Motor neuron (in vitro differentiated cells): Measurements from ENCODE around the gene CD46. TPM values are rescaled to one million over a fixed set of nuclear protein-coding genes. Genes with fewer than 3 reads are reported as not detected.
"Not testable (repeated sequence)": the region's sequence is repeated elsewhere in the genome, so short reads cannot be mapped to it uniquely, and the experiment has no call there.

ENCODE experiments used
- ATAC-seq, 8 experiments: fragments of 200-7000 bp; cut with Tn5 transposase; replicated peaks in 6 of 8; 2 replicates each; pipeline ENCODE4 v1.8.0; 2021; ENCODE audit warnings: mild to moderate bottlenecking in 8 of 8, moderate library complexity in 8 of 8
- H3K27ac ChIP-seq, 2 donors: fragments of 250-450 bp; sonication (Bioruptor Pico); 2 replicates each; pipeline ENCODE4 v1.9.0; 2021; ENCODE audit warnings: antibody characterized with exemption in 2 of 2, mild to moderate bottlenecking in 2 of 2, moderate library complexity in 1 of 2
- H3K4me1 ChIP-seq, 2 donors: fragments of 250-450 bp; sonication (Bioruptor Pico); replicated peaks in 1 of 2; 2 replicates each; pipeline ENCODE4 v1.6.1; 2021; ENCODE audit warnings: antibody characterized with exemption in 2 of 2, mild to moderate bottlenecking in 2 of 2, moderate library complexity in 1 of 2
- H3K4me3 ChIP-seq, 5 donors: fragments of 250-450 bp; sonication (Bioruptor Pico); 2 replicates each; pipeline ENCODE4 v1.9.0; 2021; ENCODE audit warnings: antibody characterized with exemption in 5 of 5, mild to moderate bottlenecking in 5 of 5, moderate library complexity in 4 of 5
- WGBS, 10 experiments: fragments of 450-650 bp; shearing (Covaris generic); methylation state at CpG; one replicate each; pipeline ENCODE4 v1.0.0; 2022; 5-methylcytosine and 5-hydroxymethylcytosine counted together
- in situ Hi-C, 9 experiments: fragments of 400-800 bp; cut with MboI; loops; one replicate each; pipeline ENCODE4 v1.15.0; 2021; ENCODE audit warnings: low sequenced_read_pairs in 9 of 9, low pct_unique_long_range_greater_than_20kb in 2 of 9; ENCODE audit not compliant: unreplicated experiment in 9 of 9
- total RNA-seq, 8 experiments: library from RNA; unstranded; fragments of 300-600 nt; gene quantifications; 2 replicates each; pipeline versions ENCODE4 v1.2.3 to v1.2.4, GENCODE V29; 2022

CD46 gene
- total RNA-seq, 8 experiments from 2014 or later = 56.6 to 151 (median 82.4) TPM

- no peak for ATAC-seq
- Histone ChIP-seq H3K27ac (no peak overlapping the region), H3K4me1 (no peaks in the 10 kb centered on the region), H3K4me3 (no peak overlapping the region)
- in situ Hi-C loops = no loop called here
- 49 to 90% (median 85%) methylated on average over 2 to 3 of the region's 3 CpGs; no CpG with 5 or more reads in 2 of the 10 experiments for WGBS, 10 experiments
These were observed 8.9 kb upstream of the CD46 start for GRCh38 chr1:207742850-207743555.

GRCh38 chr1:207744000-207744534 lies 7.8 kb upstream of the CD46 start:
- no peak overlapping the region for H3K27ac ChIP-seq
- ATAC-seq = no peak
- WGBS, 10 experiments = 56 to 100% (median 90%) methylated on average over 1 to 4 of the region's 4 CpGs; no CpG with 5 or more reads in 2 of the 10 experiments
- no peak overlapping the region for H3K4me3 ChIP-seq
- in situ Hi-C loops = no loop called here
- no peaks in the 10 kb centered on the region for H3K4me1 ChIP-seq

GRCh38 chr1:207745285-207745684 lies 6.6 kb upstream of the CD46 start:
- Histone ChIP-seq H3K4me3 (no peak overlapping the region), H3K4me1 (peaks cover 0 to 4% of the 10 kb centered on the region in 2 donors), H3K27ac (no peak overlapping the region)
- 0 to 78% (median 42%) methylated on average over 1 of the region's 1 CpG; no CpG with 5 or more reads in 2 of the 10 experiments for WGBS, 10 experiments
- in situ Hi-C loops = no loop called here
- ATAC-seq = no peak

GRCh38 chr1:207745839-207746767 lies 5.8 kb upstream of the CD46 start:
- no peak for ATAC-seq
- peaks cover 6 to 12% of the 10 kb centered on the region in 2 donors for H3K4me1 ChIP-seq
- WGBS, 10 experiments = 29 to 92% (median 78%) methylated on average over 5 to 6 of the region's 6 CpGs

GRCh38 chr1:207747627-207748492 lies 4.0 kb upstream of the CD46 start:
- Histone ChIP-seq H3K27ac (no peak overlapping the region), H3K4me3 (no peak overlapping the region), H3K4me1 (peaks cover 7 to 13% of the 10 kb centered on the region in 2 donors)
- in situ Hi-C loops = no loop called here
- ATAC-seq = no peak
- WGBS, 10 experiments = 39 to 96% (median 84%) methylated on average over 1 to 15 of the region's 15 CpGs

More at GRCh38 chr1:207745839-207746767, 5.8 kb upstream of the CD46 start:
- Histone ChIP-seq H3K27ac (no peak overlapping the region), H3K4me3 (no peak overlapping the region)
- in situ Hi-C loops = no loop called here

GRCh38 chr1:207748737-207749528 lies 2.9 kb upstream of the CD46 start:
- no peak overlapping the region for H3K4me3 ChIP-seq
- WGBS, 10 experiments = 17 to 100% (median 72%) methylated on average over 1 to 2 of the region's 2 CpGs

GRCh38 chr1:207750631-207751305 lies 1.1 kb upstream of the CD46 start:
- peak overlapping the region; percentile 83 to 90 for H3K27ac ChIP-seq
- WGBS, 10 experiments = 37 to 100% (median 69%) methylated on average over 2 to 5 of the region's 5 CpGs
- no peak for ATAC-seq
- H3K4me3 ChIP-seq = peak overlapping the region; percentile 66 to 87 (median 80)
- H3K4me1 ChIP-seq = peaks cover 24 to 26% of the 10 kb centered on the region in 2 donors
- in situ Hi-C loops = no loop called here

More at GRCh38 chr1:207748737-207749528, 2.9 kb upstream of the CD46 start:
- in situ Hi-C loops = no loop called here
- H3K4me1 ChIP-seq = peaks cover 14 to 20% of the 10 kb centered on the region in 2 donors
- H3K27ac ChIP-seq = no peak overlapping the region
- ATAC-seq = no peak

GRCh38 chr1:207751463-207751789 lies 428 bp upstream of the CD46 start:
- Histone ChIP-seq H3K4me1 (peaks cover 24 to 26% of the 10 kb centered on the region in 2 donors), H3K27ac (peak overlapping the region; percentile 83 to 90), H3K4me3 (peak overlapping the region; percentile 66 to 87 (median 80))
- in situ Hi-C loops, ATAC-seq: not testable (repeated sequence)
- 8 to 27% (median 20%) methylated on average over 1 to 7 of the region's 7 CpGs; no CpG with 5 or more reads in 3 of the 10 experiments for WGBS, 10 experiments

GRCh38 chr1:207752456-207752998 lies 673 bp downstream of the CD46 start:
- H3K4me1 ChIP-seq = peaks cover 24 to 26% of the 10 kb centered on the region in 2 donors
- ATAC-seq = peak; percentile 6 to 38 (median 29)
- in situ Hi-C loops = no loop called here
- peak overlapping the region; percentile 66 to 87 (median 80) for H3K4me3 ChIP-seq
- peak overlapping the region; percentile 80 to 90 for H3K27ac ChIP-seq
- WGBS, 10 experiments = 0 to 10% (median 4%) methylated on average over 2 to 18 of the region's 30 CpGs; no CpG with 5 or more reads in 3 of the 10 experiments

- no peak for ATAC-seq
- no peak overlapping the region for H3K27ac ChIP-seq
- peaks cover 24 to 30% of the 10 kb centered on the region in 2 donors for H3K4me1 ChIP-seq
- WGBS, 10 experiments = 48 to 93% (median 71%) methylated on average over 3 to 7 of the region's 7 CpGs; no CpG with 5 or more reads in 1 of the 10 experiments
- peak overlapping the region; percentile 66 to 87 (median 80) for H3K4me3 ChIP-seq
- in situ Hi-C loops = no loop called here
These were observed 1.8 kb downstream of the CD46 start for GRCh38 chr1:207753611-207754010.

- in situ Hi-C loops = no loop called here
- 46 to 86% (median 75%) methylated on average over 1 to 4 of the region's 4 CpGs; no CpG with 5 or more reads in 1 of the 10 experiments for WGBS, 10 experiments
- Histone ChIP-seq H3K27ac (no peak overlapping the region), H3K4me3 (peak overlapping the region in 4 of 5 donors; percentile 2 to 87 (median 80)), H3K4me1 (peaks cover 24 to 30% of the 10 kb centered on the region in 2 donors)
- ATAC-seq = no peak
These were observed 2.2 kb downstream of the CD46 start for GRCh38 chr1:207754011-207754410.
